Measurements from ENCODE around the gene GTF2A2.

Gene GTF2A2

DNA sequence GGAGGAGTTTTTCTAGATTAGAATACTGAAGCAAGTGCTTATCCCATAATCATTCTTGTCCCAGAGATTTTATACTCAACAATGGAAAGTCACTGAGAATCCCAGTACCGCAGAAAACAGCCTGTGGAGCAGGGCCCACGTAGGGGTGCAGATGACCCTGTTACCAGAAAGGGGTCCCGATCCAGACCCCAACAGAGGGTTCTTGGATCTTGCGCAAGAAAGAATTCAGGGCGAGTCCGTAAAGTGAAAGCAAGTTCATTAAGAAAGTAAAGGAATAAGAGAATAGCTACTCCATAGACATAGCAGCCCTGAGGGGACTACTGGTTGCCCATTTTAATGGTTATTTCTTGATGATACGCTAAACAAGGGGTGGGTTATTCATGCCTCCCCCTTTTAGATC, 43.2 kb downstream of the GTF2A2 start:
- Histone ChIP-seq H3K79me2 (ENCODE audit: control insufficient read depth, low read length) (no peaks in the 10 kb centered on the region), H3K27me3 (ENCODE audit: control insufficient read depth, low read length) (no peaks in the 10 kb centered on the region), H3K9me3 (ENCODE audit: control insufficient read depth, insufficient read depth, low read length) (peaks cover 10% of the 10 kb centered on the region; the same call in 1 of the 2 replicates), H3F3A (ENCODE audit: control insufficient read depth, insufficient read depth) (no peaks in the 10 kb centered on the region), H3K4me3 (ENCODE audit: low read length) (peak overlapping the region; percentile 41; the same call in 1 of the 2 replicates), H3K9me2 (replicated peaks; ENCODE audit: control insufficient read depth, low read length) (no peaks in the 10 kb centered on the region), H3K27ac (ENCODE audit: low read depth, low read length) (no peak overlapping the region), H3K4me1 (ENCODE audit: control insufficient read depth, low read length) (peaks cover 24% of the 10 kb centered on the region), H3K36me3 (ENCODE audit: control insufficient read depth, low read length) (no peaks in the 10 kb centered on the region), H4K20me1 (ENCODE audit: control insufficient read depth, insufficient read depth, low read depth, low read length) (no peaks in the 10 kb centered on the region), H3K4me2 (ENCODE audit: low read length) (no peak overlapping the region)
- TF ChIP-seq, protein P1, sequence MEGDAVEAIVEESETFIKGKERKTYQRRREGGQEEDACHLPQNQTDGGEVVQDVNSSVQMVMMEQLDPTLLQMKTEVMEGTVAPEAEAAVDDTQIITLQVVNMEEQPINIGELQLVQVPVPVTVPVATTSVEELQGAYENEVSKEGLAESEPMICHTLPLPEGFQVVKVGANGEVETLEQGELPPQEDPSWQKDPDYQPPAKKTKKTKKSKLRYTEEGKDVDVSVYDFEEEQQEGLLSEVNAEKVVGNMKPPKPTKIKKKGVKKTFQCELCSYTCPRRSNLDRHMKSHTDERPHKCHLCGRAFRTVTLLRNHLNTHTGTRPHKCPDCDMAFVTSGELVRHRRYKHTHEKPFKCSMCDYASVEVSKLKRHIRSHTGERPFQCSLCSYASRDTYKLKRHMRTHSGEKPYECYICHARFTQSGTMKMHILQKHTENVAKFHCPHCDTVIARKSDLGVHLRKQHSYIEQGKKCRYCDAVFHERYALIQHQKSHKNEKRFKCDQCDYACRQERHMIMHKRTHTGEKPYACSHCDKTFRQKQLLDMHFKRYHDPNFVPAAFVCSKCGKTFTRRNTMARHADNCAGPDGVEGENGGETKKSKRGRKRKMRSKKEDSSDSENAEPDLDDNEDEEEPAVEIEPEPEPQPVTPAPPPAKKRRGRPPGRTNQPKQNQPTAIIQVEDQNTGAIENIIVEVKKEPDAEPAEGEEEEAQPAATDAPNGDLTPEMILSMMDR (IDR thresholded peaks at IDR 0.05; ENCODE audit: low read depth, low read length, poor library complexity, severe bottlenecking): no peak

DNA sequence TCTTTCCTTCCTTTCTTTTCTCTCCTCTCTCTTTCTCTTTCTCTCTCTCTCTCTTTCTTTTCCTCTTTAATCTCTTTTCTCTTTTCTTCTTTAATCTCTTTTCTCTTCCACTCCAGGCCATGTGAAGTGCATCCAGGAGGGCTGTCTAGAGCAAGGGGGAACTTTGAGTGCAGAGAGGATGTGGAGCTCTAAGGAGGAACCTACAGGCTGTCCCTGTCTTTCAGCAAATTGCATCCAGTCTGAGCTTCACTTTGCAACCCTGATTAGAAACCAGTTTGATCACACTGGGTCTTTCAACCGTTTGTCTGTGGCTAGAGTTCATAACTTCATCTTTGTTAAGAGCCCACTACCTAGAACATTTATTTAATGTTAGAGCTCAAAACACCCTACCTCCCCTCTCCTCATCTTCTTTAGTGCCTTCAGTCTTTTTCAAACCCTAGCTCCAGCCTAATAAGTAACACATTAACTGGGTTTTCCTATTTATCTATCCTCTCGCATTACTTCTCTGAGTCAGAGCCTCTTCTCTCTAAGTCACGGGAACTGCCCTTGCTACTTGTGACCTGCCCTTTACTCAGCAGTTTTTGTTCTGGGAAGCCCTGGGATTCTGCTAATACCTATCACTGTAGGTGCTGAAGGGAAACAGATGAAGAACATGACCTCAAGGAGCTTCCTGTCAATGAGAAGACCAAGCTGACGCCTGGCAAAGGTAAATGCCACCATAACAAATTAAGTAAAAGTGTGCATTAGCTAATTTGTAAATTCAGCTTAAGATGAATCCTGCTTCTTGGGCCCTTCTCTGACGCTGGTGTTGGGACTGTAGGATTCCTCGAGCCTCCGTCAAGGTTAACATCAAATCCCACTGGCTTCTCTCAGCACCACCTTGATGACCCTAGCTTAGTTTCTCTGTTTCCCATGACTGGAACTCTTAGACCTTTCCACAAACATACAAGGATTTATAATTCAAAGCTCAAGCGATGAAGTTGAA, 45.7 kb downstream of the GTF2A2 start, which contains the start of gene GCNT3:
TSS of gene GCNT3 (plus strand) at position 508 of the 985 bp plus-strand sequence. CDS start 6,456 bp downstream, outside the sequence.
- H3K27me3 ChIP-seq (ENCODE audit: control insufficient read depth, low read length): peaks cover 10% of the 10 kb centered on the region; the same call in 1 of the 2 replicates
- no peaks in the 10 kb centered on the region for H3K9me2 ChIP-seq (replicated peaks; ENCODE audit: control insufficient read depth, low read length)
- H3K4me2 ChIP-seq (ENCODE audit: low read length): no peak within 1 kb of the TSS
- peaks cover 10% of the 10 kb centered on the region; the same call in 1 of the 2 replicates for H3K9me3 ChIP-seq (ENCODE audit: control insufficient read depth, insufficient read depth, low read length)
- no peaks in the 10 kb centered on the region for H4K20me1 ChIP-seq (ENCODE audit: control insufficient read depth, insufficient read depth, low read depth, low read length)
- no peak within 1 kb of the TSS for H3K27ac ChIP-seq (ENCODE audit: low read depth, low read length)
- no peak within 1 kb of the TSS for H3K4me3 ChIP-seq (ENCODE audit: low read length)
- no peaks in the 10 kb centered on the region for H3K36me3 ChIP-seq (ENCODE audit: control insufficient read depth, low read length)
- H3F3A ChIP-seq (ENCODE audit: control insufficient read depth, insufficient read depth): no peaks in the 10 kb centered on the region
- no peaks in the 10 kb centered on the region for H3K79me2 ChIP-seq (ENCODE audit: control insufficient read depth, low read length)
- TF ChIP-seq, protein P1 (IDR thresholded peaks at IDR 0.05; ENCODE audit: low read depth, low read length, poor library complexity, severe bottlenecking): no peak
- TF ChIP-seq EZH2phosphoT487 (IDR thresholded peaks at IDR 0.05; ENCODE audit: borderline replicate concordance, low read length): no peak
- peaks cover 23% of the 10 kb centered on the region for H3K4me1 ChIP-seq (ENCODE audit: control insufficient read depth, low read length)

GRCh38 chr15:59609730-59610712, 47.3 kb downstream of the GTF2A2 start:
- no peak overlapping the region for H3K4me2 ChIP-seq (ENCODE audit: low read length)
- H3F3A ChIP-seq (ENCODE audit: control insufficient read depth, insufficient read depth): no peaks in the 10 kb centered on the region
- TF ChIP-seq EZH2phosphoT487 (IDR thresholded peaks at IDR 0.05; ENCODE audit: borderline replicate concordance, low read length): no peak

More at GRCh38 chr15:59609730-59610712, 47.3 kb downstream of the GTF2A2 start:
- peaks cover 10% of the 10 kb centered on the region; the same call in 1 of the 2 replicates for H3K27me3 ChIP-seq (ENCODE audit: control insufficient read depth, low read length)
- no peaks in the 10 kb centered on the region for H3K36me3 ChIP-seq (ENCODE audit: control insufficient read depth, low read length)
- peaks cover 7% of the 10 kb centered on the region for H3K4me1 ChIP-seq (ENCODE audit: control insufficient read depth, low read length)
- H3K9me2 ChIP-seq (replicated peaks; ENCODE audit: control insufficient read depth, low read length): no peaks in the 10 kb centered on the region
- H3K4me3 ChIP-seq (ENCODE audit: low read length): no peak overlapping the region
- H4K20me1 ChIP-seq (ENCODE audit: control insufficient read depth, insufficient read depth, low read depth, low read length): no peaks in the 10 kb centered on the region
- peaks cover 10% of the 10 kb centered on the region; the same call in 1 of the 2 replicates for H3K9me3 ChIP-seq (ENCODE audit: control insufficient read depth, insufficient read depth, low read length)
- H3K27ac ChIP-seq (ENCODE audit: low read depth, low read length): no peak overlapping the region
- no peaks in the 10 kb centered on the region for H3K79me2 ChIP-seq (ENCODE audit: control insufficient read depth, low read length)
